ENCODE results near the gene BGLAP.
"Not testable (repeated sequence)": the region's sequence is repeated elsewhere in the genome, so short reads cannot be mapped to it uniquely, and the experiment has no call there.

The BGLAP gene

DNA sequence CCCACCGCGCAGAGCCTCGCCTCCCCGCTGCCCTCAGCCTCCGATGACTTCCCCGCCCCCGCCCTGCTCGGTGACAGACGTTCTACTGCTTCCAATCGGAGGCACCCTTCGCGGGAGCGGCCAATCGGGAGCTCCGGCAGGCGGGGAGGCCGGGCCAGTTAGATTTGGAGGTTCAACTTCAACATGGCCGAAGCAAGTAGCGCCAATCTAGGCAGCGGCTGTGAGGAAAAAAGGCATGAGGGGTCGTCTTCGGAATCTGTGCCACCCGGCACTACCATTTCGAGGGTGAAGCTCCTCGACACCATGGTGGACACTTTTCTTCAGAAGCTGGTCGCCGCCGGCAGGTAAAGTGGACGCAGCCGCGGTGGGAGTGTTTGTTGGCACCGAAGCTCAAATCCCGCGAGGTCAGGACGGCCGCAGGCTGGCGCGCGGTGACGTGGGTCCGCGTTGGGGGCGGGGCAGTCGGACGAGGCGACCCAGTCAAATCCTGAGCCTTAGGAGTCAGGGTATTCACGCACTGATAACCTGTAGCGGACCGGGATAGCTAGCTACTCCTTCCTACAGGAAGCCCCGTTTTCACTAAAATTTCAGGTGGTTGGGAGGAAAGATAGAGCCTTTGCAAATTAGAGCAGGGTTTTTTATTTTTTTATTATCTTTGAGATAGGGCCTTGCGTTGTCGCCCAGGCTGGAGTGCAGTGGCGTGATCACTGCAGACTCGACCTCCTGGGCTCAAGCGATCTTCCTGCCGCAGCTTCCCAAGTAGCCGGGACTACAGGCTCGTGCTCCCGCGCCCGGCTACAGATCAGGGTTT is 28.9 kb upstream of the BGLAP start, which contains the start of gene PMF1:
PMF1 (plus strand) TSS at position 175 of the 811 bp plus-strand sequence; CDS start at position 184, 9 bp downstream.
- peaks cover 37% of the 10 kb centered on the region for H3K79me2 ChIP-seq (ENCODE audit: control insufficient read depth, low read length)
- peak within 1 kb of the TSS; percentile 96 for H3K4me3 ChIP-seq (ENCODE audit: low read length)
- TF ChIP-seq, protein P1, sequence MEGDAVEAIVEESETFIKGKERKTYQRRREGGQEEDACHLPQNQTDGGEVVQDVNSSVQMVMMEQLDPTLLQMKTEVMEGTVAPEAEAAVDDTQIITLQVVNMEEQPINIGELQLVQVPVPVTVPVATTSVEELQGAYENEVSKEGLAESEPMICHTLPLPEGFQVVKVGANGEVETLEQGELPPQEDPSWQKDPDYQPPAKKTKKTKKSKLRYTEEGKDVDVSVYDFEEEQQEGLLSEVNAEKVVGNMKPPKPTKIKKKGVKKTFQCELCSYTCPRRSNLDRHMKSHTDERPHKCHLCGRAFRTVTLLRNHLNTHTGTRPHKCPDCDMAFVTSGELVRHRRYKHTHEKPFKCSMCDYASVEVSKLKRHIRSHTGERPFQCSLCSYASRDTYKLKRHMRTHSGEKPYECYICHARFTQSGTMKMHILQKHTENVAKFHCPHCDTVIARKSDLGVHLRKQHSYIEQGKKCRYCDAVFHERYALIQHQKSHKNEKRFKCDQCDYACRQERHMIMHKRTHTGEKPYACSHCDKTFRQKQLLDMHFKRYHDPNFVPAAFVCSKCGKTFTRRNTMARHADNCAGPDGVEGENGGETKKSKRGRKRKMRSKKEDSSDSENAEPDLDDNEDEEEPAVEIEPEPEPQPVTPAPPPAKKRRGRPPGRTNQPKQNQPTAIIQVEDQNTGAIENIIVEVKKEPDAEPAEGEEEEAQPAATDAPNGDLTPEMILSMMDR (IDR thresholded peaks at IDR 0.05; ENCODE audit: low read depth, low read length, poor library complexity, severe bottlenecking) = no peak
- TF ChIP-seq EZH2phosphoT487 (IDR thresholded peaks at IDR 0.05; ENCODE audit: borderline replicate concordance, low read length) = no peak
- H3F3A ChIP-seq (ENCODE audit: control insufficient read depth, insufficient read depth) = peaks cover 5% of the 10 kb centered on the region; the same call in 1 of the 2 replicates
- peak within 1 kb of the TSS; percentile 74 for H3K27ac ChIP-seq (ENCODE audit: low read depth, low read length)
- peaks cover 12% of the 10 kb centered on the region for H3K4me1 ChIP-seq (ENCODE audit: control insufficient read depth, low read length)
- H4K20me1 ChIP-seq (ENCODE audit: control insufficient read depth, insufficient read depth, low read depth, low read length) = no peaks in the 10 kb centered on the region
- no peaks in the 10 kb centered on the region for H3K9me2 ChIP-seq (replicated peaks; ENCODE audit: control insufficient read depth, low read length)
- H3K27me3 ChIP-seq (ENCODE audit: control insufficient read depth, low read length) = no peaks in the 10 kb centered on the region
- peak within 1 kb of the TSS; percentile 77 for H3K4me2 ChIP-seq (ENCODE audit: low read length)
- no peaks in the 10 kb centered on the region for H3K9me3 ChIP-seq (ENCODE audit: control insufficient read depth, insufficient read depth, low read length)
- peaks cover 42% of the 10 kb centered on the region for H3K36me3 ChIP-seq (ENCODE audit: control insufficient read depth, low read length)

DNA sequence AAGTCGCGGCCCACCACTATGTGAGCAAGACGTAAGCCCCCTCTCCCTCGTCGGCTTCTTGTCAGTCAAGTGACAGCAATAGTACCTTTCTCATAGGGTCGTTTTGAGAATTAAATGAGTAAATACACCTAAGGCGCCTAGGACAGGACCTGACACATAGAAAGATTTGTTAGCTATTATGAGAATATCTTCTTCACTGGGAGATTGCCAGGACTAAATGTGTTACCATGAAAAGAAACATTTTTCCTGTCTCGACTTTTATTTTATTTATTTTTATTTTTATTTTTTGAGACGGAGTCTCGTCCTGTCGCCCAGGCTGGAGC is 28.4 kb upstream of the BGLAP start:
- Histone ChIP-seq H3K27me3 (ENCODE audit: control insufficient read depth, low read length) (no peaks in the 10 kb centered on the region), H3K36me3 (ENCODE audit: control insufficient read depth, low read length) (peaks cover 41% of the 10 kb centered on the region), H3K27ac (ENCODE audit: low read depth, low read length) (peak overlapping the region; percentile 74), H3K79me2 (ENCODE audit: control insufficient read depth, low read length) (peaks cover 41% of the 10 kb centered on the region), H3K4me2 (ENCODE audit: low read length) (peak overlapping the region; percentile 77), H4K20me1 (ENCODE audit: control insufficient read depth, insufficient read depth, low read depth, low read length) (no peaks in the 10 kb centered on the region), H3K9me3 (ENCODE audit: control insufficient read depth, insufficient read depth, low read length) (no peaks in the 10 kb centered on the region), H3K4me3 (ENCODE audit: low read length) (peak overlapping the region; percentile 96), H3K4me1 (ENCODE audit: control insufficient read depth, low read length) (peaks cover 12% of the 10 kb centered on the region), H3F3A (ENCODE audit: control insufficient read depth, insufficient read depth) (peaks cover 5% of the 10 kb centered on the region; the same call in 1 of the 2 replicates), H3K9me2 (replicated peaks; ENCODE audit: control insufficient read depth, low read length) (no peaks in the 10 kb centered on the region)
- TF ChIP-seq, protein P1 (IDR thresholded peaks at IDR 0.05; ENCODE audit: low read depth, low read length, poor library complexity, severe bottlenecking) = no peak
- no peak for TF ChIP-seq EZH2phosphoT487 (IDR thresholded peaks at IDR 0.05; ENCODE audit: borderline replicate concordance, low read length)

DNA sequence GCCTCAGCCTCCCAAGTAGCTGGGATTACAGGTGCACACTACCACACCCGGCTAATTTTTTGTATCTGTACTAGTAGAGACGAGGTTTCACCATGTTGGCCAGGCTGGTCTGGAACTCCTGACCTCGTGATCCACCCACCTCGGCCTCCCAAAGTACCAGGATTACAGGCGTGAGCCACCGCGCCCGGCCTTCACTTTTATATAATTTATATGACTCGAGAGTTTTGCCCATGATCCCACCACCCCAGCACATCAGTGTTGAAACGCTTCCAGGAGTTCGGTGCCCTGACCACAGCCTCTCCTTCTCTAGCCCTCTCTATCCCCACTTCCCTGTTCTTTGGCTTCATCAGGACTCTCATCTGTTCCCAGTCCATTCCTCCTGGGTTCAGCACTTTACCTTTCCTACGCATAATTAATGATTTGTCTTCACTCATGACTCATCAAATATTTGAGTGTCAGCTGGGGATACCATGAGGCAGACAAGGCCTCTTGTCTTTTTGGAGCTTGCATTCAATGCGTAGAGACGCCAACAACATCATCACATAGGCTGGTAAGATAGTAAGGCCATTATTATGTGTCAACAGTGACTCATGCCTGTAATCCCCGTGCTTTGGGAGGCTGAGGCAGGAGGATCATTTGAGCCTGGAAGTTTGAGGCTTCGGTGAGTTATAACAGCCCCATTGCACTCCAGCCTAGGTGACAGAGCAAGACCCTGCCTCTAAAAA is 27.8 kb upstream of the BGLAP start:
- H3K27ac ChIP-seq (ENCODE audit: low read depth, low read length) = no peak overlapping the region
- H3K9me3 ChIP-seq (ENCODE audit: control insufficient read depth, insufficient read depth, low read length) = no peaks in the 10 kb centered on the region
- H3K4me2 ChIP-seq (ENCODE audit: low read length) = peak overlapping the region; percentile 77

DNA sequence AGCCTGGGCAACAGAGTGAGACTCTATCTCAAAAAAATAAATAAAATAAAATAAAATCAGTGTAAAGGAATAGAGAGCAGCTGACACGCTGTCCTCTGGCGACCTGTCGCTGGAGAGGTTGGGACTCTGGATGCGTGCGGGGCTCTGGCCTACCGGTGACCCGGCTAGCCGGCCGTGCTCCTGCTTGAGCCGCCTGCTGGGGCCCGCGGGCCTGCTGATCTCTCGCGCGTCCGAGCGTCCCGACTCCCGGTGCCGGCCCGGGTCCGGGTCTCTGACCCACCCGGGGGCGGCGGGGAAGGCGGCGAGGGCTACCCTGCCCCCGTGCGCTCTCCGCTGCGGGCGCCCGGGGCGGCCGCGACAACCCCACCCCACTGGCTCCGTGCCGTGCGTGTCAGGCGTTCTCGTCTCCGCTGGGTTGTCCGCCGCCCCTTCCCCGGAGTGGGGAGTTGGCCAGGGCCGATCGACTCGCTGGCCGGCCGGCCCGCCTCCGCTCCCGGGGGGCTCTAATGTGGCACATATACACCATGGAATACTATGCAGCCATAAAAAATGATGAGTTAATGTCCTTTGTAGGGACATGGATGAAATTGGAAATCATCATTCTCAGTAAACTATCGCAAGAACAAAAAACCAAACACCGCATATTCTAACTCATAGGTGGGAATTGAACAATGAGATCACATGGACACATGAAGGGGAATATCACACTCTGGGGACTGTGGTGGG is 25.5 kb upstream of the BGLAP start:
- not testable (repeated sequence) for H3K9me3 ChIP-seq (ENCODE audit: control insufficient read depth, insufficient read depth, low read length); H3K4me3 ChIP-seq (ENCODE audit: low read length); H4K20me1 ChIP-seq (ENCODE audit: control insufficient read depth, insufficient read depth, low read depth, low read length); H3K27ac ChIP-seq (ENCODE audit: low read depth, low read length); H3K4me2 ChIP-seq (ENCODE audit: low read length); H3K27me3 ChIP-seq (ENCODE audit: control insufficient read depth, low read length); H3F3A ChIP-seq (ENCODE audit: control insufficient read depth, insufficient read depth); H3K9me2 ChIP-seq (replicated peaks; ENCODE audit: control insufficient read depth, low read length)
- Histone ChIP-seq H3K36me3 (ENCODE audit: control insufficient read depth, low read length) (peaks cover 32% of the 10 kb centered on the region), H3K79me2 (ENCODE audit: control insufficient read depth, low read length) (peaks cover 50% of the 10 kb centered on the region), H3K4me1 (ENCODE audit: control insufficient read depth, low read length) (peaks cover 15% of the 10 kb centered on the region)

More for the DNA sequence above, 27.8 kb upstream of the BGLAP start:
- TF ChIP-seq EZH2phosphoT487 (IDR thresholded peaks at IDR 0.05; ENCODE audit: borderline replicate concordance, low read length) = no peak
- TF ChIP-seq, protein P1 (IDR thresholded peaks at IDR 0.05; ENCODE audit: low read depth, low read length, poor library complexity, severe bottlenecking) = no peak
- Histone ChIP-seq H3K9me2 (replicated peaks; ENCODE audit: control insufficient read depth, low read length) (no peaks in the 10 kb centered on the region), H3F3A (ENCODE audit: control insufficient read depth, insufficient read depth) (peaks cover 5% of the 10 kb centered on the region; the same call in 1 of the 2 replicates), H3K4me1 (ENCODE audit: control insufficient read depth, low read length) (peaks cover 13% of the 10 kb centered on the region), H3K79me2 (ENCODE audit: control insufficient read depth, low read length) (peaks cover 44% of the 10 kb centered on the region), H3K36me3 (ENCODE audit: control insufficient read depth, low read length) (peaks cover 38% of the 10 kb centered on the region), H3K4me3 (ENCODE audit: low read length) (peak overlapping the region; percentile 96), H4K20me1 (ENCODE audit: control insufficient read depth, insufficient read depth, low read depth, low read length) (no peaks in the 10 kb centered on the region), H3K27me3 (ENCODE audit: control insufficient read depth, low read length) (no peaks in the 10 kb centered on the region)
